GM12865 (cell line): ENCODE data around the gene PYGL.

Experiments used
- DNase-seq: peaks from one replicate; pipeline ENCODE4 v3.0.0; 2010; ENCODE audit warnings: low read depth
- H3K4me3 ChIP-seq: 2 replicates; pipeline ENCODE4 v1.5.1; 2011; ENCODE audit warnings: mild to moderate bottlenecking, low read depth, low read length, control low read depth
- CTCF ChIP-seq: IDR thresholded peaks from 2 replicates; pipeline ENCODE4 v1.5.1; 2011; ENCODE audit warnings: low read length, control low read depth, low read depth, inconsistent platforms; ENCODE audit not compliant: insufficient read depth; ENCODE audit errors: missing control alignments

Gene PYGL

GRCh38 chr14:50871914-50872732 lies 72.2 kb downstream of the PYGL start, which contains the start of gene ABHD12B:
TSS of gene ABHD12B (plus strand) at chr14:50872053. CDS start at chr14:50872175, 122 bp downstream.
- H3K4me3 ChIP-seq, result no peak within 1 kb of the TSS
- DNase-seq, result no peak
- TF ChIP-seq CTCF, result no peak

- H3K4me3 ChIP-seq, result no peak overlapping the region
- DNase-seq, result no peak
- TF ChIP-seq CTCF, result no peak
Observed at GRCh38 chr14:50871228-50871627, 73.1 kb downstream of the PYGL start.

DNA sequence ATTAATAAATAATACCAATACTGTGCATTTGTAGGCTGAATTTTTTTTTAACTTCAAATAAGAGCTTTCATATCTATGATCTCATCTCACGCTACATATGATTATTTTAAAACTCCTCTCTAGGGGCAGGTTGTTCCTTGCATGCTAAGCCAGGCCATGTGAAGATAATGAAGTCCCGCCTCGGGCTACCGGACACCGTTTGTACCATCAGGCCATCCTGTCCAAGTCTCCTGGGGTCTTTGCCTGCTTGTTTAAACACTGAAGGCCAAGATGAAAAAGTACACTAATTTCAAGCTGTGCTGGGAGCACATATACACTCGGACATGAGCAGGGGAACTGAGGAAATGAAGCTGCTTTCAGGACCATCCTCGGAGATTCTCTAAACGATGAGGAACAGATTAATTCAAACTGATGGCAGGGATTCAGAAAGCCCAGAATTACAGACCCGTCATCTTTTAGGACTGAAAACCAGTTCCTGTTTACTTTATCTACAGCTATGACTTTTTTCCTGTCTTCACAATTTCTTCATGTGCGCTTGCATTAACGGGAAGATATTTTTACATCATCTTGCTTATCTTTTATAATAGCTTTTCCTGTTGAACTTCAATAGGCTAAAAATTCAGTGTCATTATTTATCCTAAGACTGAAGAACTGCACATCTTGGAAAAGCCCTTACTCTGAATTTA lies 78.7 kb downstream of the PYGL start:
- no peak for DNase-seq
- no peak overlapping the region for H3K4me3 ChIP-seq
- no peak for TF ChIP-seq CTCF

DNA sequence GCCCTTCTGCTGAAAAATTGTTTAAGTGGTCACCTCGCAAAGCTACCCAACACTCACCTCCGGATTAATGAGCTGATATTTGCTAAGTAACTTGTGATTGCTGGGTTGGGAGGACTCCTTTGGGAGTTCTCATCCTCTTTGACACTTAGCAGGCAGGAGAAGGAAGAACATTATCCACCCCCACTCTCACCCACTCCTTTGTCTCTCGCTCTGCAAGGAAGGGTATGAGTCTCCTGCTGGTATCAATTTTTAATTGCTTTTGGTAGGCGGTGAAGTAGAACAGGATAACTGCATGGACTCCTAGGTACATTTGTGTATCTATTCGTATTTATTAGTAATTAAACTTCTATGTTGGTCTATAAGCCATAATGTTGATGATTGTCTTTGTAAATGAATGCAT lies 79.3 kb downstream of the PYGL start:
- TF ChIP-seq CTCF, result no peak
- no peak overlapping the region for H3K4me3 ChIP-seq
- DNase-seq, result no peak

GRCh38 chr14:50864237-50864636 lies 80.0 kb downstream of the PYGL start:
- H3K4me3 ChIP-seq, result no peak overlapping the region
- no peak for DNase-seq
- no peak for TF ChIP-seq CTCF

DNA sequence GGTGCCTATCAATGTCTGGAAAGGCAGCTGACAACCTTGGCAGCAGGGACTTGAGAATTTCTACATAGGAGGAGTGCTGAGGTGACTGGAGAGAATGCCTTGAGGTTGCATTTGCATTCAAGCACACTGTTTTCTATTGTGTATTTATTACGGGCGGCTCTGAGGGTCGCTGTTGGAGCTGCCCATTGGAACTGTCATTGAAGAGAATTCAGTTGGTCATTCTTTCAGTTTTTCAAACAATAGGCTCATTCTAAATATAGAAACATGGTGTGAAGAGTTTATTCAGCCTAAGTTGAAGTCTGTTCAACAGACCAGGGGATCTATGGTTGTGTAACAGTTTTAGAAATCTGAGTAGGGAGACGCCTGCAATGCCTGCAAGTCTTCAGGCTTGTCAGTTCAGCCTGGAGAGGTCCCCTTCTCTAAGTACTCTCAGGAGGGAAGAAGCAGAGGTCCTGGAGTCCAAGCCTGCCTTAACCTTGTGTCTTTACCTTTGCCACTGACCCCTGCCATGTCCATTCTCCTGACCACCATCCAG lies 82.2 kb downstream of the PYGL start:
- DNase-seq, result no peak
- TF ChIP-seq CTCF, result no peak
- no peak overlapping the region for H3K4me3 ChIP-seq
